HEK293 (cell line): ENCODE measurements around the gene JPH4.

ENCODE experiments used
- CTCF ChIA-PET: fragments of 350-600 bp; formaldehyde crosslinking; extraction: SDS; loops from one replicate; lab custom pipeline; 2021; ENCODE audit warnings: antibody characterized with exemption; lab: Yijun Ruan, JAX
- POLR2A ChIA-PET: fragments of 300-600 bp; formaldehyde crosslinking; extraction: SDS; loops from one replicate; lab custom pipeline; 2020; ENCODE audit warnings: antibody characterized with exemption, inconsistent platforms; lab: Yijun Ruan, JAX
- H3K27ac ChIP-seq: fragments of 200-500 bp; sonication (Bioruptor generic); 2 replicates; pipeline ENCODE4 v1.5.1; 2014; ENCODE audit warnings: low read depth, low read length, control low read depth, inconsistent platforms; ENCODE audit errors: extremely low read depth
- H3K36me3 ChIP-seq, 2 experiments: fragments of 200-500 bp in 1 of 2; sonication (Bioruptor generic) in 1 of 2; 1 replicate in 1 of 2; 2 replicates in 1 of 2; pipeline ENCODE4 v1.5.1; 2014 to 2017; ENCODE audit warnings: inconsistent platforms in 2 of 2, low read length in 2 of 2; ENCODE audit not compliant: control insufficient read depth in 2 of 2, insufficient read depth in 1 of 2
- H3K4me1 ChIP-seq: fragments of 200-500 bp; sonication (Bioruptor generic); 2 replicates; pipeline ENCODE4 v1.5.1; 2014; ENCODE audit warnings: mild to moderate bottlenecking, low read length, inconsistent platforms; ENCODE audit not compliant: control insufficient read depth, insufficient read depth
- H3K4me3 ChIP-seq: 2 replicates; pipeline ENCODE4 v1.5.1; 2011; ENCODE audit warnings: low read depth, mild to moderate bottlenecking, control low read depth, low read length, moderate library complexity
- H3K9me3 ChIP-seq: fragments of 200-500 bp; sonication (Bioruptor generic); 2 replicates; pipeline ENCODE4 v1.5.1; 2014; ENCODE audit warnings: low read depth, low read length, inconsistent platforms; ENCODE audit not compliant: control insufficient read depth, insufficient read depth
- GLIS1 ChIP-seq: fragments of 450-650 bp; formaldehyde crosslinking; IDR thresholded peaks from 2 replicates; pipeline ENCODE4 v1.5.1; 2016; ENCODE audit warnings: missing biosample characterization, missing genetic modification characterization
- SP2 ChIP-seq: fragments of 450-650 bp; formaldehyde crosslinking; IDR thresholded peaks from 2 replicates; pipeline ENCODE4 v1.5.1; 2016; ENCODE audit warnings: missing biosample characterization, missing genetic modification characterization
- SP3 ChIP-seq: fragments of 450-650 bp; formaldehyde crosslinking; IDR thresholded peaks from 2 replicates; pipeline ENCODE4 v1.5.1; 2016; ENCODE audit warnings: missing biosample characterization, missing genetic modification characterization
- YY1 ChIP-seq: fragments of 450-650 bp; formaldehyde crosslinking; IDR thresholded peaks from 2 replicates; pipeline ENCODE4 v1.5.1; 2018; ENCODE audit warnings: missing biosample characterization, missing genetic modification characterization
- ZBTB26 ChIP-seq: fragments of 450-650 bp; formaldehyde crosslinking; optimal IDR thresholded peaks from 2 replicates; pipeline ENCODE3; 2016; ENCODE audit warnings: missing biosample characterization, mild to moderate bottlenecking, missing genetic modification characterization
- ZFP37 ChIP-seq: fragments of 450-650 bp; formaldehyde crosslinking; IDR thresholded peaks from 2 replicates; pipeline ENCODE4 v1.5.1; 2016; ENCODE audit warnings: missing biosample characterization, missing genetic modification characterization
- ZNF112 ChIP-seq: fragments of 450-650 bp; formaldehyde crosslinking; IDR thresholded peaks from 2 replicates; pipeline ENCODE4 v1.5.0; 2017; ENCODE audit warnings: missing biosample characterization, missing genetic modification characterization
- ZNF280C ChIP-seq: fragments of 450-650 bp; formaldehyde crosslinking; IDR thresholded peaks from 2 replicates; pipeline ENCODE4 v1.5.1; 2016; ENCODE audit warnings: missing biosample characterization, missing genetic modification characterization
- ZNF341 ChIP-seq: fragments of 450-650 bp; formaldehyde crosslinking; IDR thresholded peaks from 2 replicates; pipeline ENCODE4; 2016; ENCODE audit warnings: low read depth, missing biosample characterization, missing genetic modification characterization
- ZNF362 ChIP-seq: fragments of 450-650 bp; formaldehyde crosslinking; IDR thresholded peaks from 2 replicates; pipeline ENCODE4 v1.5.1; 2016; ENCODE audit warnings: missing biosample characterization, missing genetic modification characterization
- ZNF433 ChIP-seq: fragments of 450-650 bp; formaldehyde crosslinking; IDR thresholded peaks from 2 replicates; pipeline ENCODE4 v1.5.1; 2016; ENCODE audit warnings: missing biosample characterization, missing genetic modification characterization, low read depth
- ZNF48 ChIP-seq: fragments of 450-650 bp; formaldehyde crosslinking; IDR thresholded peaks from 2 replicates; pipeline ENCODE4 v1.5.1; 2016; ENCODE audit warnings: missing biosample characterization, missing genetic modification characterization
- ZNF529 ChIP-seq: fragments of 450-650 bp; formaldehyde crosslinking; IDR thresholded peaks from 2 replicates; pipeline ENCODE4 v1.5.1; 2017; ENCODE audit warnings: missing genetic modification characterization, missing biosample characterization; ENCODE audit not compliant: insufficient replicate concordance
- ZNF544 ChIP-seq: fragments of 450-650 bp; formaldehyde crosslinking; IDR thresholded peaks from 2 replicates; pipeline ENCODE4 v1.5.0; 2017; ENCODE audit warnings: missing biosample characterization, missing genetic modification characterization
- ZNF548 ChIP-seq: fragments of 450-650 bp; formaldehyde crosslinking; IDR thresholded peaks from 2 replicates; pipeline ENCODE4 v1.5.1; 2016; ENCODE audit warnings: missing biosample characterization, missing genetic modification characterization
- ZNF558 ChIP-seq: fragments of 450-650 bp; formaldehyde crosslinking; IDR thresholded peaks from 2 replicates; pipeline ENCODE4 v1.5.1; 2016; ENCODE audit warnings: missing biosample characterization, missing genetic modification characterization
- ZNF621 ChIP-seq: fragments of 450-650 bp; formaldehyde crosslinking; IDR thresholded peaks from 2 replicates; pipeline ENCODE4 v1.5.1; 2017; ENCODE audit warnings: missing biosample characterization, missing genetic modification characterization
- ZNF629 ChIP-seq: fragments of 450-650 bp; formaldehyde crosslinking; IDR thresholded peaks from 2 replicates; pipeline ENCODE4 v1.5.1; 2017; ENCODE audit warnings: missing biosample characterization, missing genetic modification characterization
- ZNF645 ChIP-seq: fragments of 450-650 bp; formaldehyde crosslinking; IDR thresholded peaks from 2 replicates; pipeline ENCODE4; 2016; ENCODE audit warnings: missing biosample characterization, missing genetic modification characterization
- ZNF660 ChIP-seq: fragments of 450-650 bp; IDR thresholded peaks from 2 replicates; pipeline ENCODE4 v1.5.1; 2018; ENCODE audit warnings: missing biosample characterization, mild to moderate bottlenecking, missing genetic modification characterization
- ZXDB ChIP-seq: fragments of 450-650 bp; formaldehyde crosslinking; IDR thresholded peaks from 2 replicates; pipeline ENCODE4 v1.5.1; 2016; ENCODE audit warnings: missing biosample characterization, missing genetic modification characterization
- TF ChIP-seq, protein P1 (sequence below): sonication (generic); formaldehyde crosslinking; IDR thresholded peaks from 2 replicates; pipeline ENCODE4 v1.8.1; 2022; ENCODE audit warnings: mild to moderate bottlenecking, moderate library complexity, missing genetic modification reagents
- TF ChIP-seq, protein P2 (sequence below): IDR thresholded peaks from 2 replicates; pipeline ENCODE4 v1.6.1; 2011; ENCODE audit warnings: mild to moderate bottlenecking, low read depth, low read length, borderline replicate concordance
- TF ChIP-seq, protein P3 (sequence below): fragments of 450-650 bp; formaldehyde crosslinking; IDR thresholded peaks from 2 replicates; pipeline ENCODE4 v1.5.1; 2016; ENCODE audit warnings: missing biosample characterization, missing genetic modification characterization

The JPH4 gene

DNA sequence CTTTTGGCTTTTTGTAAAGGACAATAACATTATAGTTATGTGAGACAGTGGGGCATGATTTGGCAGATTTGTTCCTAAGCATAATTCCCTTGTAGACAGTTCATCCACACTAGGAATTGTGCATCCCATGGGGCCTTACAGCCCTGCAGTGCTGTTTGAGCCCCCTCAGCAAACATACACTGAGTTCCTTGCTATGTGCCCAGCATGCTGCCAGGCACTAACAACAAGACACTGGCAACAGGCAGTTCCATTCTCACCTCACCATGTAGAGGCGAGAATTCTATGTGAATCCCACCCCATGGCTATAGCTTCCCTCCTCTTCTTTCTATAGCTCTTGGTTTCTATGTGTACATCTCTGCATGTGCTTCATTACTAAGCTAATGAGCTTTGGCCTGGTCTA, 20.6 kb downstream of the JPH4 start:
- H3K27ac ChIP-seq = peak overlapping the region; percentile 49; the same call in 1 of the 2 replicates
- H3K36me3 ChIP-seq = peaks cover 10 to 51% of the 10 kb centered on the region in 2 experiments; a peak in 2 of 3 replicates
- ChIA-PET CTCF (interaction anchor here (0.6 to 10.1 kb wide), 9 partner anchors 11 to 231 kb away, joined by 3 to 338 read pairs (median 4); no protein-coding TSS in a partner anchor), POLR2A (interaction anchor here (0.6 to 1.5 kb wide), 4 partner anchors 79 to 578 kb away, joined by 3 to 5 read pairs (median 4); partner anchors contain the start of genes BCL2L2, PABPN1 and PSME1)
- no peaks in the 10 kb centered on the region for H3K9me3 ChIP-seq
- H3K4me1 ChIP-seq = peaks cover 7% of the 10 kb centered on the region
- TF ChIP-seq ZNF48 (tag by site-specific recombination) (no peak), ZBTB26 (tag by site-specific recombination) (no peak), ZNF645 (tag by site-specific recombination) (no peak), ZNF548 (no peak), ZNF629 (tag by site-specific recombination) (no peak), ZNF544 (tag by site-specific recombination) (no peak), ZNF621 (tag by site-specific recombination) (no peak), ZNF341 (tag by site-specific recombination) (no peak), YY1 (tag by site-specific recombination) (no peak), ZNF112 (tag by site-specific recombination) (no peak), ZNF280C (no peak), ZXDB (tag by site-specific recombination) (no peak), ZNF433 (tag by site-specific recombination) (no peak), ZNF660 (tag by site-specific recombination) (no peak), SP3 (tag by site-specific recombination) (no peak)
- TF ChIP-seq, protein P1, sequence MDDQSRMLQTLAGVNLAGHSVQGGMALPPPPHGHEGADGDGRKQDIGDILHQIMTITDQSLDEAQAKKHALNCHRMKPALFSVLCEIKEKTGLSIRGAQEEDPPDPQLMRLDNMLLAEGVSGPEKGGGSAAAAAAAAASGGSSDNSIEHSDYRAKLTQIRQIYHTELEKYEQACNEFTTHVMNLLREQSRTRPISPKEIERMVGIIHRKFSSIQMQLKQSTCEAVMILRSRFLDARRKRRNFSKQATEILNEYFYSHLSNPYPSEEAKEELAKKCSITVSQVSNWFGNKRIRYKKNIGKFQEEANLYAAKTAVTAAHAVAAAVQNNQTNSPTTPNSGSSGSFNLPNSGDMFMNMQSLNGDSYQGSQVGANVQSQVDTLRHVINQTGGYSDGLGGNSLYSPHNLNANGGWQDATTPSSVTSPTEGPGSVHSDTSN (CRISPR knock-in tag) = no peak
- TF ChIP-seq, protein P2, sequence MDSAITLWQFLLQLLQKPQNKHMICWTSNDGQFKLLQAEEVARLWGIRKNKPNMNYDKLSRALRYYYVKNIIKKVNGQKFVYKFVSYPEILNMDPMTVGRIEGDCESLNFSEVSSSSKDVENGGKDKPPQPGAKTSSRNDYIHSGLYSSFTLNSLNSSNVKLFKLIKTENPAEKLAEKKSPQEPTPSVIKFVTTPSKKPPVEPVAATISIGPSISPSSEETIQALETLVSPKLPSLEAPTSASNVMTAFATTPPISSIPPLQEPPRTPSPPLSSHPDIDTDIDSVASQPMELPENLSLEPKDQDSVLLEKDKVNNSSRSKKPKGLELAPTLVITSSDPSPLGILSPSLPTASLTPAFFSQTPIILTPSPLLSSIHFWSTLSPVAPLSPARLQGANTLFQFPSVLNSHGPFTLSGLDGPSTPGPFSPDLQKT = no peak
- no peak overlapping the region for H3K4me3 ChIP-seq

GRCh38 chr14:23557521-23557920, 21.1 kb downstream of the JPH4 start:
- peak overlapping the region; percentile 81 for H3K27ac ChIP-seq
- peaks cover 7% of the 10 kb centered on the region for H3K4me1 ChIP-seq
- ChIA-PET CTCF (interaction anchor here (0.6 to 10.1 kb wide), 4 partner anchors 11 to 77 kb away, joined by 3 to 338 read pairs (median 7); no protein-coding TSS in a partner anchor), POLR2A (interaction anchor here (0.9 to 1.5 kb wide), 4 partner anchors 79 to 578 kb away, joined by 3 to 4 read pairs (median 4); partner anchors contain the start of gene PSME1)
- TF ChIP-seq SP2 (tag by site-specific recombination) = no peak
- no peak for TF ChIP-seq ZNF362 (tag by site-specific recombination)
- TF ChIP-seq GLIS1 (tag by site-specific recombination) = no peak
- TF ChIP-seq ZNF529 (tag by site-specific recombination) = no peak
- no peak for TF ChIP-seq ZFP37 (tag by site-specific recombination)
- TF ChIP-seq, protein P3, sequence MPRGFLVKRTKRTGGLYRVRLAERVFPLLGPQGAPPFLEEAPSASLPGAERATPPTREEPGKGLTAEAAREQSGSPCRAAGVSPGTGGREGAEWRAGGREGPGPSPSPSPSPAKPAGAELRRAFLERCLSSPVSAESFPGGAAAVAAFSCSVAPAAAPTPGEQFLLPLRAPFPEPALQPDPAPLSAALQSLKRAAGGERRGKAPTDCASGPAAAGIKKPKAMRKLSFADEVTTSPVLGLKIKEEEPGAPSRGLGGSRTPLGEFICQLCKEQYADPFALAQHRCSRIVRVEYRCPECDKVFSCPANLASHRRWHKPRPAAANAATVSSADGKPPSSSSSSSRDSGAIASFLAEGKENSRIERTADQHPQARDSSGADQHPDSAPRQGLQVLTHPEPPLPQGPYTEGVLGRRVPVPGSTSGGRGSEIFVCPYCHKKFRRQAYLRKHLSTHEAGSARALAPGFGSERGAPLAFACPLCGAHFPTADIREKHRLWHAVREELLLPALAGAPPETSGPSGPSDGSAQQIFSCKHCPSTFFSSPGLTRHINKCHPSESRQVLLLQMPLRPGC (tag by site-specific recombination) = no peak
- no peak for TF ChIP-seq ZNF558 (tag by site-specific recombination)
- no peak for TF ChIP-seq ZNF341 (tag by site-specific recombination)
- H3K4me3 ChIP-seq = no peak overlapping the region; the same call in 1 of the 2 replicates
- no peaks in the 10 kb centered on the region for H3K9me3 ChIP-seq
- H3K36me3 ChIP-seq = peaks cover 10 to 49% of the 10 kb centered on the region in 2 experiments; a peak in 2 of 3 replicates
